ENCODE data around the gene PRUNE2.

The PRUNE2 gene

GRCh38 chr9:76725885-76726284, 180.0 kb downstream of the PRUNE2 start:
- no peak for DNase-seq

- DNase-seq, result no peak
Measured at GRCh38 chr9:76725011-76725546, 180.8 kb downstream of the PRUNE2 start.

GRCh38 chr9:76720245-76720644, 185.7 kb downstream of the PRUNE2 start:
- no peak for DNase-seq

GRCh38 chr9:76718166-76718565, 187.7 kb downstream of the PRUNE2 start:
- DNase-seq, result no peak

GRCh38 chr9:76717613-76718012, 188.3 kb downstream of the PRUNE2 start:
- no peak for DNase-seq

- DNase-seq, result no peak
Measured at GRCh38 chr9:76717176-76717575, 188.7 kb downstream of the PRUNE2 start.

- DNase-seq, result no peak
Measured at GRCh38 chr9:76716085-76716672, 189.7 kb downstream of the PRUNE2 start.

- no peak for DNase-seq
Measured at GRCh38 chr9:76713381-76713780, 192.5 kb downstream of the PRUNE2 start.

GRCh38 chr9:76709020-76709419, 196.9 kb downstream of the PRUNE2 start:
- DNase-seq, result no peak

- DNase-seq, result no peak
Measured at GRCh38 chr9:76707510-76707909, 198.4 kb downstream of the PRUNE2 start.

GRCh38 chr9:76704593-76705204, 201.2 kb downstream of the PRUNE2 start:
- DNase-seq, result peak; percentile 9

GRCh38 chr9:76703270-76703669, 202.6 kb downstream of the PRUNE2 start:
- DNase-seq, result no peak

GRCh38 chr9:76701441-76702039, 204.4 kb downstream of the PRUNE2 start:
- no peak for DNase-seq

- no peak for DNase-seq
Measured at GRCh38 chr9:76700916-76701315, 205.0 kb downstream of the PRUNE2 start.

GRCh38 chr9:76699971-76700370, 205.9 kb downstream of the PRUNE2 start:
- no peak for DNase-seq

GRCh38 chr9:76697554-76697953, 208.4 kb downstream of the PRUNE2 start:
- DNase-seq, result no peak

GRCh38 chr9:76697081-76697480, 208.8 kb downstream of the PRUNE2 start:
- no peak for DNase-seq

GRCh38 chr9:76693912-76694311, 212.0 kb downstream of the PRUNE2 start:
- no peak for DNase-seq

GRCh38 chr9:76692458-76693129, 213.3 kb downstream of the PRUNE2 start:
- no peak for DNase-seq

GRCh38 chr9:76691517-76692313, 214.2 kb downstream of the PRUNE2 start:
- no peak for DNase-seq

- DNase-seq, result no peak
Measured at GRCh38 chr9:76690973-76691370, 214.9 kb downstream of the PRUNE2 start.

GRCh38 chr9:76690246-76690972, 215.5 kb downstream of the PRUNE2 start:
- no peak for DNase-seq

All from NCI-H446 treated with DMSO at 0.1 percent for 48 hours (cell line).